Inferior parietal cortex (tissue), 1 donor: ENCODE data around the gene RGS17.
"Not testable (repeated sequence)": the region's sequence is repeated elsewhere in the genome, so short reads cannot be mapped to it uniquely, and the experiment has no call there.

Source experiments
- DNase-seq: peaks from one replicate; pipeline ENCODE4 v3.0.0-alpha.2; 2016; ENCODE audit errors: extremely low spot score

RGS17 gene

DNA sequence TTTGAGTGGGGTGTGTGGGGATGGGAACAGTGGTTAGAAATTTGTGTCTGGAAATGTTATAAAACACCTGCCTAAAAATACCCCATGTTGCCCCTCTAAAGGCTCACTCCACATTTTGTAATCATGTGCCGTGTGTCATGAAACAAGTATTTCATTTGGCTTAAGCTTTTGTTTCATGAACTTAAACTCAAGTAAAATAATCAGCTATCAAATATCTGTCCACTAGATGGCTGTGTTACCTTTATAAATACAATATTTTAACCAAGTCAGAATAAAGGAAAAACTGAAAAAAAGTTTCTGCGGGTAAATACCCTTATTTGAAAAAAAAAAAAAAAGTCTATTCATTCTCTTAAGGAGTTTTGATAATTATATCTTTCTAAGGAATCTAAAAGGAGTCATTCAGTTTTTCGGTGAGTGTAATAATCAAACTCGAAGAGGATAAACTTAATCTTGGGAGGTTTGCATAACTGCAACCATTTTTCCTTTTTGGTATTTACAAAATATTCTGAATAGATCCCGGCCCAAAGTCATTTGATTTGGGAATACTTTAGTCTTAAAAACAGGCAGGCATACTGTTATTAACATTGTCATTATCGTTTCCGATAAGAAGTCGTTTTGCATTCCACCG, 98.7 kb downstream of the RGS17 start:
- peak; percentile 60 for DNase-seq

GRCh38 chr6:153031335-153031955, 99.6 kb downstream of the RGS17 start:
- DNase-seq, result no peak

DNA sequence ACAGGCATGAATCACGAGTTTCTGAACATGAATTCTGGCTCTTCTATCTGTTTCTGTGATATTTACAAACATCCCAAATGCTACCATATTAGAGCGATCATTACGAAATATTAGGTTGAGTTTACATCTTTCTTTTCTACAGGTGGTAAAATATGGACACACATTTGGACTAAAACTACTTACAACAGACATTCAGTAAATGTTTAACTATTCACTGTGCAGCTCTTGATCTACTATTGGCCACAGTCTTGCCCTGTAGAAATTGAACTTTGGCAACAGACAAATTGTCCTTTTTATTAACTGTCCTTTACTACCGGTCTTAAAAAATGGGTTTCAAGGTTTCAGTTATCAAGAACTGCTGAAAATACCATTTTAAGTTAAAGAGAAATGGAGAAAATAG, 102.1 kb downstream of the RGS17 start:
- DNase-seq, result no peak

- DNase-seq, result no peak
These were observed 102.8 kb downstream of the RGS17 start for GRCh38 chr6:153028286-153028685.

- DNase-seq, result no peak
These were observed 103.6 kb downstream of the RGS17 start for GRCh38 chr6:153027480-153027879.

DNA sequence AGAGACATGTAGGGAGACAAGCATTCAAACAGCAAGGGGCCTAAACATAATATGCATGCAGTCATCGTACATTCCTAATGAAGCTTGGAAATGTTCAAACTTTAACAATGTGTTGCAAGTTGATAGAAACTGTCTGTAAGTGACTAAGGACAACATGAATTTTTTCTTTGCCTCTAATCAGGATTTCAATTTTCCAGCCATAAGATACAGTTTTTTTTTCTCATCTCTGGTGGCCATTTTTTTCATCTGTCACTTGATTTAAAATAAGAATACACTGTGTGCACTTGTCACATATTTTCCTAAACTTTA, 106.4 kb downstream of the RGS17 start:
- DNase-seq, result no peak

- peak; percentile 78 for DNase-seq
These were observed 106.9 kb downstream of the RGS17 start for GRCh38 chr6:153023977-153024708.

DNA sequence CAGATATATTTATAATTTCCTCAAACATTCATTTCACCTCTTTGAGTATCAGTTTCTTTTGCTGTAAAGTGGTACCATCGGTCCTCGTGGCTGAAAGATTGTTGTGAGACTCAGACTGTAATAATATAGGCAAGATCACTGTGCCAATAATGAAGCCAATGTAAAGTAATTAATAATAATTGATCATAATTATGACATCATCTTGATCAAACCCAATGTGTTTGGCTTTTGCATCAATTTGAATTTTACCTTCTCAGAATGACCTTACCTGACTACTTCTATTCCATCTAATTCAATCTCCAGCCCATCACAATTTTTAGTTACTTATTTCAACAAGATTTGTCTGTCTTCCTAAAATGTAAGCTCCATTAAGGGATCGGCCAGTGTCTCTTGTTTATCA, 112.7 kb downstream of the RGS17 start:
- DNase-seq, result no peak

GRCh38 chr6:153016846-153017245, 114.2 kb downstream of the RGS17 start:
- DNase-seq, result no peak

DNA sequence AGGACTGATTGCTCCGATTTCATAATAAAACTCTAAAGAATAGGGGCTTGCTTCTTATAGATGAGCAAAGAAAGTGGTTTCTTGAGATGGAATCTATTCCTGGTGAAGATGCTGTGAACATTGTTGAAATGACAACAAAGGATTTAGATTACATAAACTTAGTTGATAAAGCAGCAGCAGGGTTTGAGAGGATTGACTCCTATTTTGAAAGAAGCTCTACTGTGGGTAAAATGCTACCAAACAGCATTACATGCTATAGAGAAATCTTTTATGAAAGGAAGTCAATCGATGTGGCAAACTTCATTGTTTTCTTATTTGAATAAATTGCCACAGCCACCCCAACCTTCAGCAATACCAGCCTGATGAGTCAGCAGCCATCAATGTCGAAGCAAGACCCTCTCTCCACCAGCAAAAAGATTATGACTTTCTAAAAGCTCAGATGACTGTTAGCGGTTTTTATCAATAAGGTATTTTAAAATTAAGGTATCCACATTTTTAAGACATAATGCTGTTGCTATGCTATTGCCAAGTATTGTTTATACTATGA, 115.9 kb downstream of the RGS17 start:
- no peak for DNase-seq

- DNase-seq, result no peak
These were observed 117.6 kb downstream of the RGS17 start for GRCh38 chr6:153013438-153013837.

GRCh38 chr6:153012856-153013255, 118.2 kb downstream of the RGS17 start:
- DNase-seq, result no peak

DNA sequence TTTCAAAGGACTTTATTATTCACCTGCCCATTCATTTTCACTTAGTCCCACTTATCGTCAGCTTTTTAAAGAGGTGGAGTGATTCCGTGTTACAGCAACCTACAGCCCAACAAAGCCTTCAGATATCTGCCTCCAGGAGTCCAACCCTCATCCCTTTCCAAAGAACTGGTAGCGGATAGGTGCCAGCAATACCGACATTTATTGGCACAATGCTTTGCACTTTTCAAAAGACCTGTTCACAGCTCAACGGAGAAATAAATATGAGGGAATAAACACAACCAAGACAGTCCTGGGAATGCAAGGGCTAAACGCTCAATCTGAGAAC, 127.8 kb downstream of the RGS17 start:
- peak; percentile 51 for DNase-seq

- peak; percentile 97 for DNase-seq
These were observed 128.3 kb downstream of the RGS17 start, which contains the start of gene MTRF1L for GRCh38 chr6:153002613-153003365. TSS of gene MTRF1L (minus strand) at chr6:153002709. CDS start at chr6:153002685, 24 bp downstream.

- peak; percentile 26 for DNase-seq
These were observed 129.1 kb downstream of the RGS17 start for GRCh38 chr6:153001767-153002612.

GRCh38 chr6:153000790-153001189, 130.3 kb downstream of the RGS17 start:
- not testable (repeated sequence) for DNase-seq

DNA sequence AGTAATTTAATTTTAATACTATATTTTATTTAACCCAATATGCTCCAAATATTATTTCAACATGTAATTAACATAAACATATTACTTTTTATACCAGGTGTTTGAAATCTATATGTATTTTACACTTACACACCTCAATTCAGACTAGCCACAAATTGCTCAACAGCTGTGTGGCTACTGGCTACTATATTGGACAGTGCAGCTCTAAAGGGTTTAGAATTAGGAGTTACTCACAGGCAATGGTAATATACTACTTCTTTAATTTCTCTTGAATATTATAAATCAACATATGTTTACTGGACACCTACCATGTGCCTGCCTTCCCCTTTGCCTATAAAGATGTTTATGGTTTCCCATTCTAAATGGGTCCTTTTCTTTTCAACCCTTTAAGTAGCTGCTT, 130.8 kb downstream of the RGS17 start:
- no peak for DNase-seq

GRCh38 chr6:152999538-152999937, 131.5 kb downstream of the RGS17 start:
- DNase-seq, result not testable (repeated sequence)

DNA sequence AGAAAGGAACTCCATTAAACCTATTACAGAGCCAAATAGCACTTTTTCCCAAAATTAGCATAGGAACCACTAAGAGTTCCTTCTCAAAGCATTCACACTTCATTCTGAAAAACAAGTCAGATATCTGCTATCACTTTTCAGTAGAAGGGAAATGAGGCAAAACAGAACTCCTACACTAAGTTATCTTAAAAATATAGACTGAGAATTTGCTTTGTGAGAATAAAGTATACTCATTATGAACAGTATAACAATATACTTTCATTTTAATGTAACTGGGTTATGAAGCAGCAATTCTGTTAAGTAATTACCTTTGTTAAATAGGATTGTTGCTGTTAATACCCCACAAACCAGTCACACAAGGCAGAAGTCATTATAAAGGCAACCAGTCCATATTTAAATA, 137.2 kb downstream of the RGS17 start:
- no peak for DNase-seq

DNA sequence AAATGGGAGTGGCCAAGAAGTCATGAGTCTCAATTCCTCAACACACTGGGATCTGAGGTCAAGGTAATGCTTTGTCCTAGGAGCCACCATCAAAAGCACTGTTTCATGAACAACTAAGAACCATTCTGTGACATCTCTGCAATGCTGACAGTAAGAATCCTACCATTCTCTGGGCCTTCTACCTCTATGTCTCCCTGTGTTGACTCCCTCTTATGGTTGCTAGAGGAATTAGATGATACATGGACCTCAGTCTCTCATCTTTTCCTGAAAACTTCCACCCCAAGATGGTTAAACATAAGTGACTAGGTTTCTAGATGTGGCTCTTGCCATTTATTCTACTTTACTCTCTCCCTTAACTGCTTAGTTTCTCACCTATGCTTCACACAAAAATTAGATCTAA, 137.7 kb downstream of the RGS17 start:
- no peak for DNase-seq

DNA sequence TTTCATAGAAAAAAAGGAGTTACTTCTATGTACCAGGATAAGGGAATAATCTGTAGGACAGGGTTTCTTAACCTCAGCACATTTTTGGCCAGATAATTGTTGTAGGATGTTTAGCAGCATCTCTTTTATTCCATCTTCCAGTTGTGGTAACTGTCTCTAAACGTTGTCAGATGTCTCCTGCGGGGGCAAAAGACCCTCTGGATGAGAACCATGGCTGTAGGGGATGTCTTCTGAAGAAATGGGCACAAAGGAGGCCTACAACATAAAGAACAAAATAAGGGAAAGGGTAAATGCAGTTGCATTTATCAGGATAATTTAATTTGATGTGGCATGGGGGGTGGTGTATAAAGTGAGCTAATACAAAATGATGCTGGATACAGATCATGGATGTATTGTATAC, 144.1 kb downstream of the RGS17 start:
- DNase-seq, result no peak
